Left lobe of liver (tissue), 2 donors: ENCODE results near the gene HAVCR2. TPM values are rescaled to one million over a fixed set of nuclear protein-coding genes. Genes with fewer than 3 reads are reported as not detected.
A peak's percentile ranks its signal among the peaks of the same experiment; 100 is the strongest.

Experiments used
- ATAC-seq: fragments of 200-7000 bp; cut with Tn5 transposase; one replicate; pipeline ENCODE4 v1.9.1; 2020; ENCODE audit warnings: mild to moderate bottlenecking, moderate library complexity
- DNase-seq: peaks from one replicate; pipeline ENCODE4 v3.0.0-alpha.2; 2020; ENCODE audit warnings: low spot score
- total RNA-seq: library from RNA; stranded (reverse); gene quantifications from one replicate; pipeline ENCODE4 v1.2.1, GENCODE V29; 2021
- donor health status: DM: no; HTN: no; CAD: no; lungs with moderate emphysema.
- donor health status: DM: no; HTN: yes; CAD: no.

HAVCR2 gene
- total RNA-seq, result 2.9 TPM

- DNase-seq (no peak), ATAC-seq (peak; percentile 46)
Measured at GRCh38 chr5:157108976-157109375, at the start of gene HAVCR2. Gene HAVCR2, minus strand, starts transcription at chr5:157109044. Its CDS starts 61 bp downstream, at chr5:157108983.

GRCh38 chr5:157157293-157157891, 48.5 kb upstream of the HAVCR2 start:
- DNase-seq (no peak), ATAC-seq (no peak)

- DNase-seq (no peak), ATAC-seq (no peak)
Measured at GRCh38 chr5:157155297-157155696, 46.5 kb upstream of the HAVCR2 start.

GRCh38 chr5:157150995-157151394, 42.2 kb upstream of the HAVCR2 start:
- DNase-seq (no peak), ATAC-seq (no peak)

- peak; percentile 97 for ATAC-seq
- peak; percentile 52 for DNase-seq
Measured at GRCh38 chr5:157148734-157149615, 40.1 kb upstream of the HAVCR2 start.

GRCh38 chr5:157143127-157143971, 34.5 kb upstream of the HAVCR2 start:
- DNase-seq (peak; percentile 56), ATAC-seq (peak; percentile 70)

GRCh38 chr5:157142317-157143126, 33.7 kb upstream of the HAVCR2 start, which contains the start of gene MED7:
Gene MED7, minus strand, starts transcription at chr5:157142865. Its CDS starts 3,434 bp downstream, at chr5:157139431.
- peak; percentile 98 for ATAC-seq
- peak; percentile 94 for DNase-seq

GRCh38 chr5:157137691-157138090, 28.8 kb upstream of the HAVCR2 start:
- DNase-seq, result no peak
- ATAC-seq, result no peak

- DNase-seq, result no peak
- ATAC-seq, result no peak
Measured at GRCh38 chr5:157132281-157132612, 23.4 kb upstream of the HAVCR2 start.

- no peak for ATAC-seq
- DNase-seq, result no peak
Measured at GRCh38 chr5:157130925-157131324, 22.1 kb upstream of the HAVCR2 start.

GRCh38 chr5:157121709-157122108, 12.9 kb upstream of the HAVCR2 start:
- DNase-seq, result no peak
- ATAC-seq, result no peak

- DNase-seq (no peak), ATAC-seq (no peak)
Measured at GRCh38 chr5:157120102-157120501, 11.3 kb upstream of the HAVCR2 start.

- ATAC-seq (no peak), DNase-seq (no peak)
Measured at GRCh38 chr5:157116483-157116954, 7.7 kb upstream of the HAVCR2 start.

- no peak for ATAC-seq
- DNase-seq, result no peak
Measured at GRCh38 chr5:157115502-157115901, 6.7 kb upstream of the HAVCR2 start.

GRCh38 chr5:157115012-157115411, 6.2 kb upstream of the HAVCR2 start:
- ATAC-seq, result no peak
- DNase-seq, result no peak

GRCh38 chr5:157113002-157113401, 4.2 kb upstream of the HAVCR2 start:
- DNase-seq (no peak), ATAC-seq (peak; percentile 15)

GRCh38 chr5:157109744-157110143, 900 bp upstream of the HAVCR2 start:
- DNase-seq (no peak), ATAC-seq (peak; percentile 22)

- DNase-seq (no peak), ATAC-seq (no peak)
Measured at GRCh38 chr5:157107508-157107907, 1.3 kb downstream of the HAVCR2 start.

GRCh38 chr5:157106630-157107461, 2.0 kb downstream of the HAVCR2 start:
- DNase-seq, result no peak
- peak; percentile 23 for ATAC-seq
